Measurements from ENCODE around the gene EVA1A.

GRCh38 chr2:75489721-75490120 lies 71.0 kb downstream of the EVA1A start:
- TF ChIP-seq TCF7L2 (IDR thresholded peaks at IDR 0.05; ENCODE audit: borderline replicate concordance, low read depth, low read length) (no peak), GFI1B (tag by site-specific recombination; IDR thresholded peaks at IDR 0.05) (no peak)
